Endothelial cell of umbilical vein (primary cell): ENCODE data around the gene CMTM6. TPM values are rescaled to one million over a fixed set of nuclear protein-coding genes. Genes with fewer than 3 reads are reported as not detected.

Source experiments
- BruUV-seq: library from RNA; stranded (reverse); fragments of 400-500 nt; replicated peaks from 2 replicates; lab custom pipeline; 2021; lab: Mats Ljungman, UMichigan
- CTCF ChIA-PET: fragments of 300-600, 350-600 bp; sonication (Branson Sonifier 250); formaldehyde crosslinking; loops from one replicate; lab custom pipeline; 2021; ENCODE audit warnings: antibody characterized with exemption, inconsistent platforms; lab: Charles Lee
- POLR2A ChIA-PET: fragments of 300-600, 350-600 bp; sonication (Branson Sonifier 250); formaldehyde crosslinking; loops from one replicate; lab custom pipeline; 2021; ENCODE audit warnings: antibody characterized with exemption, inconsistent platforms; lab: Charles Lee
- DNase-seq: peaks from one replicate; pipeline ENCODE4 v3.0.0-alpha.2; 2011; ENCODE audit warnings: low read depth, low spot score
- FAIRE-seq: peaks from 2 replicates; lab custom pipeline; 2011; peaks lifted over from hg19 to GRCh38; lab: Jason Lieb, UNC
- H2AFZ ChIP-seq: 2 replicates; pipeline ENCODE4 v1.6.0; 2012; ENCODE audit warnings: low read depth, low read length, control low read depth, inconsistent platforms
- H3K27ac ChIP-seq: 2 replicates; pipeline ENCODE4 v1.5.1; 2011; ENCODE audit warnings: low read depth, mild to moderate bottlenecking, control low read depth, low read length, moderate library complexity; ENCODE audit not compliant: insufficient read depth
- H3K27me3 ChIP-seq, 2 experiments: 2 replicates each; pipeline versions ENCODE4 v1.6.0 to v1.6.1; 2011; ENCODE audit warnings: low read length in 2 of 2, mixed read lengths in 1 of 2; ENCODE audit not compliant: control insufficient read depth in 2 of 2, insufficient read depth in 2 of 2
- H3K36me3 ChIP-seq, 2 experiments: 2 replicates in 1 of 2; 3 replicates in 1 of 2; pipeline ENCODE4 v1.5.1; 2011; ENCODE audit warnings: low read length in 2 of 2, mild to moderate bottlenecking in 1 of 2, moderate library complexity in 1 of 2; ENCODE audit not compliant: control insufficient read depth in 2 of 2, insufficient read depth in 2 of 2; ENCODE audit errors: extremely low read depth in 1 of 2
- H3K4me1 ChIP-seq: 3 replicates; pipeline ENCODE4 v1.5.1; 2011; ENCODE audit warnings: mild to moderate bottlenecking, low read length; ENCODE audit not compliant: control insufficient read depth, insufficient read depth; ENCODE audit errors: extremely low read depth
- H3K4me2 ChIP-seq: 2 replicates; pipeline ENCODE4 v1.6.1; 2011; ENCODE audit warnings: low read length, control low read depth, mixed read lengths; ENCODE audit not compliant: insufficient read depth
- H3K4me3 ChIP-seq, 3 experiments: fragments of 200-600 bp in 1 of 3; sonication (generic), shearing (Covaris generic) in 1 of 3; replicated peaks in 1 of 3; 2 replicates each; pipeline ENCODE4 v1.5.1; 2011 to 2016; ENCODE audit warnings: control low read depth in 3 of 3, low read length in 3 of 3, mild to moderate bottlenecking in 2 of 3, inconsistent platforms in 1 of 3, low read depth in 1 of 3, moderate library complexity in 1 of 3; ENCODE audit not compliant: insufficient read depth in 1 of 3
- H3K79me2 ChIP-seq: 2 replicates; pipeline ENCODE4 v1.6.0; 2012; ENCODE audit warnings: low read length, inconsistent platforms; ENCODE audit not compliant: control insufficient read depth, insufficient read depth
- H3K9ac ChIP-seq: replicated peaks from 2 replicates; pipeline ENCODE3; 2011; ENCODE audit warnings: low read length, control low read depth; ENCODE audit not compliant: insufficient read depth; ENCODE audit errors: extremely low read depth
- H3K9me1 ChIP-seq: replicated peaks from 3 replicates; pipeline ENCODE4 v1.6.0; 2011; ENCODE audit warnings: mild to moderate bottlenecking, low read length; ENCODE audit not compliant: control insufficient read depth, insufficient read depth; ENCODE audit errors: extremely low read depth
- H3K9me3 ChIP-seq: replicated peaks from 2 replicates; pipeline ENCODE4 v1.5.1; 2012; ENCODE audit warnings: low read length, inconsistent platforms; ENCODE audit not compliant: control insufficient read depth, insufficient read depth
- H4K20me1 ChIP-seq: replicated peaks from 2 replicates; pipeline ENCODE3; 2011; ENCODE audit warnings: mild to moderate bottlenecking, low read length; ENCODE audit not compliant: control insufficient read depth, insufficient read depth; ENCODE audit errors: extremely low read depth
- EZH2 ChIP-seq: IDR thresholded peaks from 2 replicates; pipeline ENCODE4 v1.6.1; 2012; ENCODE audit warnings: borderline replicate concordance, low read depth, mild to moderate bottlenecking, moderate library complexity, low read length, inconsistent platforms; ENCODE audit not compliant: severe bottlenecking
- FOS ChIP-seq: IDR thresholded peaks from 2 replicates; pipeline ENCODE4 v1.6.1; 2011; ENCODE audit warnings: mild to moderate bottlenecking, low read length, moderate library complexity, borderline replicate concordance; ENCODE audit not compliant: insufficient read depth
- GATA2 ChIP-seq: IDR thresholded peaks from 2 replicates; pipeline ENCODE4 v1.7.0; 2011; ENCODE audit warnings: low read depth, mild to moderate bottlenecking, moderate library complexity, mixed read lengths, low read length; ENCODE audit not compliant: insufficient read length, insufficient read depth
- JUN ChIP-seq: IDR thresholded peaks from 2 replicates; pipeline ENCODE4 v1.6.1; 2011; ENCODE audit warnings: borderline replicate concordance, low read depth; ENCODE audit not compliant: insufficient read length, insufficient read depth
- MYC ChIP-seq: IDR thresholded peaks from one replicate; pipeline ENCODE4 v1.6.1; 2011; ENCODE audit warnings: mild to moderate bottlenecking, low read depth, low read length
- POLR2A ChIP-seq: IDR thresholded peaks from 2 replicates; pipeline ENCODE4 v1.6.1; 2012; ENCODE audit warnings: low read depth, mild to moderate bottlenecking, control low read depth, low read length
- POLR2AphosphoS5 ChIP-seq: IDR thresholded peaks from 2 replicates; pipeline ENCODE4 v1.6.1; 2012; ENCODE audit warnings: low read depth, mild to moderate bottlenecking, control low read depth, low read length, moderate library complexity; ENCODE audit not compliant: insufficient read depth
- dilution Hi-C: fragments of 300-500 bp; cut with MboI; formaldehyde crosslinking; loops from one replicate; pipeline ENCODE4 v1.15.0; 2019; ENCODE audit warnings: low sequenced_read_pairs; ENCODE audit not compliant: extremely low pct_ligation_motif_present
- intact Hi-C: fragments of 100-400 bp; cut with micrococcal nuclease; formaldehyde crosslinking; loops from one replicate; pipeline ENCODE4 v1.10.0; 2022
- polyA plus RNA-seq, 4 experiments: library from polyadenylated mRNA; depleted of rRNA in 3 of 4; stranded (reverse) in 3 of 4; unstranded in 1 of 4; fragments of >200 nt; gene quantifications; 2 replicates each; pipeline versions ENCODE4 v1.2.1 to v1.2.3, GENCODE V29; 2011 to 2012; ENCODE audit warnings: missing spikeins in 1 of 4
- total RNA-seq: library from RNA; stranded (reverse); gene quantifications from 2 replicates; pipeline ENCODE4 v1.2.3, GENCODE V29; 2021
- TF ChIP-seq, protein P1 (sequence below), 2 donors: IDR thresholded peaks; 1 replicate in 1 of 2; 2 replicates in 1 of 2; pipeline ENCODE4 v1.5.1; 2011; ENCODE audit warnings: low read length in 2 of 2, mild to moderate bottlenecking in 2 of 2, moderate library complexity in 2 of 2, control low read depth in 1 of 2, inconsistent platforms in 1 of 2, low read depth in 1 of 2; ENCODE audit not compliant: insufficient read depth in 1 of 2; ENCODE audit errors: extremely low read depth in 1 of 2
- TF ChIP-seq, protein P2 (sequence below): IDR thresholded peaks from 2 replicates; pipeline ENCODE4 v1.6.1; 2011; ENCODE audit not compliant: insufficient read depth, insufficient read length

The CMTM6 gene
- total and polyA plus RNA-seq, 2 donors (not counting 3 experiments of a cell fraction or from before 2014, with no cell fraction given): 38.0 to 56.3 TPM

DNA sequence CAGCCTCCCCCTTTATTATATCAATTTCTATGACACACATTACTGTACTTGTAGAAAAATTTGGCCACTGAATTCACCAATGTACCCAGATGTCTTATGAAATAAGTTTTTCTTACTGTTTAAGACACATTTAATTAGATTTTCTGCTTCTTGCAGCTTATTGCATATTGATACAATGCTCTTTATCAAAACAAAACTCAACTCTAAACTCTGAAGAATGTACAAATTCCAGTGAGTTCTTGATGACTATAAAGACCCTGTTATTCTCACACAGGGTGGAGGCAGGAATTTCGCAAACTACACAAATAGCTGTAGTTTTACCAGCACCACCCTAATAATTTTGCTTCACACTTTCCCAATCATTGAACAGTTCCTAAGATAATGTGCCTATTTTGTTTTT, 22.0 kb downstream of the CMTM6 start:
- BruUV-seq: no TSS peak
- ChIA-PET POLR2A (no interaction called here), CTCF (interaction anchor here (0.9 to 1.7 kb wide), 2 partner anchors 13 to 105 kb away, joined by 3 to 4 read pairs; no protein-coding TSS in a partner anchor)
- H3K9me1 ChIP-seq: no peaks in the 10 kb centered on the region
- no peaks in the 10 kb centered on the region for H3K79me2 ChIP-seq
- H3K4me1 ChIP-seq: no peaks in the 10 kb centered on the region
- H3K27me3 ChIP-seq: no peaks in the 10 kb centered on the region
- no peak overlapping the region for H3K4me2 ChIP-seq
- peaks cover 0 to 3% of the 10 kb centered on the region in 2 experiments for H3K36me3 ChIP-seq
- FAIRE-seq: no peak
- no peaks in the 10 kb centered on the region for H3K9me3 ChIP-seq
- no peak overlapping the region for H3K27ac ChIP-seq
- H3K9ac ChIP-seq: no peak overlapping the region
- H3K4me3 ChIP-seq: no peak overlapping the region
- DNase-seq: no peak
- dilution Hi-C loops (no loop called here), intact Hi-C loops (no loop called here)
- no peak overlapping the region for H2AFZ ChIP-seq
- TF ChIP-seq, protein P1, sequence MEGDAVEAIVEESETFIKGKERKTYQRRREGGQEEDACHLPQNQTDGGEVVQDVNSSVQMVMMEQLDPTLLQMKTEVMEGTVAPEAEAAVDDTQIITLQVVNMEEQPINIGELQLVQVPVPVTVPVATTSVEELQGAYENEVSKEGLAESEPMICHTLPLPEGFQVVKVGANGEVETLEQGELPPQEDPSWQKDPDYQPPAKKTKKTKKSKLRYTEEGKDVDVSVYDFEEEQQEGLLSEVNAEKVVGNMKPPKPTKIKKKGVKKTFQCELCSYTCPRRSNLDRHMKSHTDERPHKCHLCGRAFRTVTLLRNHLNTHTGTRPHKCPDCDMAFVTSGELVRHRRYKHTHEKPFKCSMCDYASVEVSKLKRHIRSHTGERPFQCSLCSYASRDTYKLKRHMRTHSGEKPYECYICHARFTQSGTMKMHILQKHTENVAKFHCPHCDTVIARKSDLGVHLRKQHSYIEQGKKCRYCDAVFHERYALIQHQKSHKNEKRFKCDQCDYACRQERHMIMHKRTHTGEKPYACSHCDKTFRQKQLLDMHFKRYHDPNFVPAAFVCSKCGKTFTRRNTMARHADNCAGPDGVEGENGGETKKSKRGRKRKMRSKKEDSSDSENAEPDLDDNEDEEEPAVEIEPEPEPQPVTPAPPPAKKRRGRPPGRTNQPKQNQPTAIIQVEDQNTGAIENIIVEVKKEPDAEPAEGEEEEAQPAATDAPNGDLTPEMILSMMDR (IDR thresholded peaks at IDR 0.05; ENCODE audit: extremely low read depth in 1 of 2, insufficient read depth in 1 of 2, low read depth in 1 of 2, low read length in 2 of 2): no peak
- TF ChIP-seq, protein P2, sequence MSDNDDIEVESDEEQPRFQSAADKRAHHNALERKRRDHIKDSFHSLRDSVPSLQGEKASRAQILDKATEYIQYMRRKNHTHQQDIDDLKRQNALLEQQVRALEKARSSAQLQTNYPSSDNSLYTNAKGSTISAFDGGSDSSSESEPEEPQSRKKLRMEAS: no peak
- TF ChIP-seq MYC (no peak), EZH2 (no peak), GATA2 (no peak), JUN (no peak), POLR2A (no peak), FOS (no peak), POLR2AphosphoS5 (no peak)
- no peaks in the 10 kb centered on the region for H4K20me1 ChIP-seq
